ENCODE results near the gene INPP5A. TPM values are rescaled to one million over a fixed set of nuclear protein-coding genes. Genes with fewer than 3 reads are reported as not detected.

INPP5A gene
- total RNA-seq, 1 experiment from 2014 or later, result 25.5 TPM

GRCh38 chr10:132644527-132645246 is 107.1 kb downstream of the INPP5A start:
- no peak for DNase-seq (ENCODE audit: low read depth)

GRCh38 chr10:132645247-132645530 is 107.6 kb downstream of the INPP5A start:
- DNase-seq (ENCODE audit: low read depth), result no peak

GRCh38 chr10:132645630-132646442 is 108.2 kb downstream of the INPP5A start:
- no peak for DNase-seq (ENCODE audit: low read depth)

GRCh38 chr10:132646443-132647097 is 109.0 kb downstream of the INPP5A start:
- DNase-seq (ENCODE audit: low read depth), result no peak

- no peak for DNase-seq (ENCODE audit: low read depth)
Observed at GRCh38 chr10:132647424-132647823, 109.8 kb downstream of the INPP5A start.

GRCh38 chr10:132648072-132648850 is 110.7 kb downstream of the INPP5A start:
- DNase-seq (ENCODE audit: low read depth), result no peak

- no peak for DNase-seq (ENCODE audit: low read depth)
Observed at GRCh38 chr10:132648851-132649528, 111.4 kb downstream of the INPP5A start.

- DNase-seq (ENCODE audit: low read depth), result no peak
Observed at GRCh38 chr10:132649651-132650360, 112.2 kb downstream of the INPP5A start.

GRCh38 chr10:132650611-132651250 is 113.1 kb downstream of the INPP5A start:
- no peak for DNase-seq (ENCODE audit: low read depth)

GRCh38 chr10:132651511-132652029 is 114.0 kb downstream of the INPP5A start:
- DNase-seq (ENCODE audit: low read depth), result no peak

- DNase-seq (ENCODE audit: low read depth), result no peak
Observed at GRCh38 chr10:132652446-132652845, 114.9 kb downstream of the INPP5A start.

GRCh38 chr10:132652936-132653590 is 115.5 kb downstream of the INPP5A start:
- DNase-seq (ENCODE audit: low read depth), result no peak

- no peak for DNase-seq (ENCODE audit: low read depth)
Observed at GRCh38 chr10:132653721-132654120, 116.1 kb downstream of the INPP5A start.

- no peak for DNase-seq (ENCODE audit: low read depth)
Observed at GRCh38 chr10:132654121-132654571, 116.6 kb downstream of the INPP5A start.

GRCh38 chr10:132654708-132655661 is 117.4 kb downstream of the INPP5A start:
- peak; percentile 36 for DNase-seq (ENCODE audit: low read depth)

- DNase-seq (ENCODE audit: low read depth), result no peak
Observed at GRCh38 chr10:132655735-132656134, 118.1 kb downstream of the INPP5A start.

GRCh38 chr10:132656283-132657126 is 118.9 kb downstream of the INPP5A start:
- DNase-seq (ENCODE audit: low read depth), result no peak
